ENCODE measurements around the gene CRY2. TPM values are rescaled to one million over a fixed set of nuclear protein-coding genes. Genes with fewer than 3 reads are reported as not detected.

Gene CRY2
- total and polyA plus RNA-seq, 10 of the 15 experiments (the other 5 are each of a cell fraction or from before 2014, with no cell fraction given) = 1.2 to 14.7 (median 8.1) TPM

- ChIA-PET CTCF (interaction anchor here (1.8 to 3.5 kb wide), 2 partner anchors 9 to 124 kb away, joined by 6 to 8 read pairs; no protein-coding TSS in a partner anchor), SMC1A (ENCODE audit: uncharacterized antibody, unreplicated experiment) (no interaction called here), RAD21 (ENCODE audit: unreplicated experiment) (no interaction called here), POLR2A (interaction anchor here (1.2 kb wide), 1 partner anchor 16 kb away, joined by 3 read pairs; no protein-coding TSS in a partner anchor)
- no peak overlapping the region for H3K9ac ChIP-seq (ENCODE audit: control insufficient read depth, insufficient read depth, low read length)
- H3K9me3 ChIP-seq (replicated peaks; ENCODE audit: control insufficient read depth, insufficient read depth, low read length) = no peaks in the 10 kb centered on the region
- intact Hi-C loops (cut with micrococcal nuclease; ENCODE audit: unreplicated experiment) (no loop called here), in situ Hi-C loops (cut with MboI) (no loop called here)
- H3K4me3 ChIP-seq = no peak overlapping the region
- H3K36me3 ChIP-seq (ENCODE audit: control insufficient read depth in 2 of 2, insufficient read depth in 2 of 2, low read length in 1 of 2) = no peaks in the 10 kb centered on the region
- DNase-seq (ENCODE audit: low read depth, low spot score) = no peak
- H3K4me1 ChIP-seq (ENCODE audit: control insufficient read depth, insufficient read depth, low read length) = no peaks in the 10 kb centered on the region
- H3K4me2 ChIP-seq (ENCODE audit: control insufficient read depth, insufficient read depth) = no peak overlapping the region
- FAIRE-seq = no peak
- no peak for ATAC-seq
- no peak for TF ChIP-seq FOXM1 (IDR thresholded peaks at IDR 0.05; ENCODE audit: low read depth, low read length)
- no peak for TF ChIP-seq RELB (IDR thresholded peaks at IDR 0.05; ENCODE audit: low read depth)
- TF ChIP-seq CHD2 (IDR thresholded peaks at IDR 0.05; ENCODE audit: borderline replicate concordance, low read depth, low read length) = no peak
- no peak for TF ChIP-seq MAX (IDR thresholded peaks at IDR 0.05; ENCODE audit: low read depth, low read length)
- no peak for TF ChIP-seq ATF3 (IDR thresholded peaks at IDR 0.05; ENCODE audit: borderline replicate concordance, extremely low read depth, low read depth, low read length)
- TF ChIP-seq HCFC1 (IDR thresholded peaks at IDR 0.05; ENCODE audit: low read length) = no peak
- TF ChIP-seq MYC (IDR thresholded peaks at IDR 0.05; ENCODE audit: insufficient read depth, insufficient read length, insufficient replicate concordance, low read length, severe bottlenecking) = no peak
- no peak for TF ChIP-seq NFIC (IDR thresholded peaks at IDR 0.05; ENCODE audit: low read depth, low read length)
- TF ChIP-seq MEF2A (IDR thresholded peaks at IDR 0.05; ENCODE audit: insufficient read depth, low read depth, low read length) = no peak
- no peak for TF ChIP-seq CHD4 (IDR thresholded peaks at IDR 0.05)
- no peak for TF ChIP-seq CTCF (IDR thresholded peaks at IDR 0.05 in 2 of 3, conservative IDR thresholded peaks at IDR 0.05 in 1 of 3; ENCODE audit: control insufficient read depth in 2 of 3, extremely low read depth in 1 of 3, insufficient read depth in 1 of 3, low read depth in 3 of 3, low read length in 3 of 3)
- TF ChIP-seq ZNF207 (IDR thresholded peaks at IDR 0.05; ENCODE audit: borderline replicate concordance) = no peak
- TF ChIP-seq NR2C1 (IDR thresholded peaks at IDR 0.05) = no peak
- no peak for TF ChIP-seq E2F4 (IDR thresholded peaks at IDR 0.05; ENCODE audit: low read depth, low read length)
- TF ChIP-seq RFX5 (IDR thresholded peaks at IDR 0.05; ENCODE audit: low read depth, low read length) = no peak
- TF ChIP-seq NR2C2 (IDR thresholded peaks at IDR 0.05; ENCODE audit: borderline replicate concordance, control insufficient read depth, insufficient read length, low read depth) = no peak
- no peak for TF ChIP-seq ZNF384 (IDR thresholded peaks at IDR 0.05; ENCODE audit: borderline replicate concordance, low read depth, low read length)
- TF ChIP-seq ZSCAN29 (IDR thresholded peaks at IDR 0.05) = no peak
- no peaks in the 10 kb centered on the region for H3K79me2 ChIP-seq (ENCODE audit: control insufficient read depth, insufficient read depth, low read length)
- H2AFZ ChIP-seq (ENCODE audit: control insufficient read depth, low read depth, low read length) = no peak overlapping the region
- H3K27ac ChIP-seq (ENCODE audit: control insufficient read depth, insufficient read depth) = no peak overlapping the region
- H3K27me3 ChIP-seq (replicated peaks in 1 of 2; ENCODE audit: control insufficient read depth in 2 of 2, insufficient read depth in 2 of 2, low read length in 1 of 2) = no peaks in the 10 kb centered on the region
- no peaks in the 10 kb centered on the region for H4K20me1 ChIP-seq (ENCODE audit: control insufficient read depth, insufficient read depth)
- BruUV-seq (replicated peaks) = no TSS peak
- WGBS (ENCODE audit: insufficient coverage, insufficient replicate concordance, low lambda C conversion rate, missing lambda C conversion rate) = 86% methylated on average over 6 of the region's 6 CpGs
These were observed 34.6 kb downstream of the CRY2 start for GRCh38 chr11:45881708-45882368.

All from GM12878 (cell line).